ENCODE data around the gene TRPC6. TPM values are rescaled to one million over a fixed set of nuclear protein-coding genes. Genes with fewer than 3 reads are reported as not detected.

The TRPC6 gene
- total and polyA plus RNA-seq, 2 of the 8 experiments (the other 6 are each of a cell fraction or from before 2014, with no cell fraction given): 0.26 to 0.39 TPM

DNA sequence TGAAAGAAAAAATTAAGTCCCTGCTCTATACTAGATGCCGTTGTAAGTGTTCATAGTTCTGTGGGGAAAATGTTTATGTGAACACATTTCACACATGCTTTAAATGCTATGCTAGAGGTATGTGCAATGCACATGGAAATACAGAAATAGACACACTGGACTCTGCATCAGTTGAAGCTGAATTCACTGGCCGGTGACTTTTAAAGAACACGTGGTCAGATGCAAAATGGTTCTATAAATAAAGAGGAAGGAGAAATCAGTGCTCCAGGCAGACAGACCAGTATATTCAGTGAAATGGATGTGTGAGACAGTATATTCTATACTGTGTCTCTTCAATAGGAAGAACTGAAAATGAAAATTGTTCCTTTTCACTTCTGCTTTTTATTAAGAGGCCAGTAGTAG is 29.9 kb downstream of the TRPC6 start:
- H3K4ac ChIP-seq (replicated peaks; ENCODE audit: insufficient read length, low read depth, low read length): no peak overlapping the region
- no peak overlapping the region for H2BK20ac ChIP-seq (ENCODE audit: low read length)
- H4K20me1 ChIP-seq (replicated peaks in 1 of 2; ENCODE audit: control insufficient read depth in 1 of 2, insufficient read depth in 2 of 2, low read length in 2 of 2): no peaks in the 10 kb centered on the region
- POLR2A ChIA-PET (ENCODE audit: partially characterized antibody): no interaction called here
- H4K5ac ChIP-seq (ENCODE audit: insufficient read length, low read depth, low read length): no peak overlapping the region
- no peak overlapping the region for H2BK5ac ChIP-seq (ENCODE audit: low read depth, low read length)
- no peaks in the 10 kb centered on the region for H3K27me3 ChIP-seq (replicated peaks in 1 of 4; ENCODE audit: control insufficient read depth in 3 of 4, extremely low read depth in 1 of 4, insufficient read depth in 3 of 4, low read length in 3 of 4)
- no peaks in the 10 kb centered on the region for H3K36me3 ChIP-seq (ENCODE audit: control insufficient read depth in 2 of 4, insufficient read depth in 4 of 4, low read length in 3 of 4)
- H3K4me3 ChIP-seq (ENCODE audit: extremely low read depth in 1 of 4, insufficient read depth in 2 of 4, low read depth in 3 of 4, low read length in 4 of 4): no peak overlapping the region
- DNase-seq (ENCODE audit: low read depth in 1 of 2, low spot score in 2 of 2): no peak
- no peak overlapping the region for H3K18ac ChIP-seq (ENCODE audit: extremely low read depth, low read length)
- TF ChIP-seq RXRA (IDR thresholded peaks at IDR 0.05; ENCODE audit: insufficient read depth, low read depth, low read length): no peak
- TF ChIP-seq HDAC6 (IDR thresholded peaks at IDR 0.05; ENCODE audit: low read depth, low read length): no peak
- TF ChIP-seq CHD2 (IDR thresholded peaks at IDR 0.05; ENCODE audit: low read length): no peak
- TF ChIP-seq BCL11A (IDR thresholded peaks at IDR 0.05; ENCODE audit: low read depth in 2 of 2, low read length in 2 of 2): no peak
- TF ChIP-seq JUND (IDR thresholded peaks at IDR 0.05; ENCODE audit: low read length): no peak
- no peak for TF ChIP-seq RAD21 (IDR thresholded peaks at IDR 0.05 in 1 of 2, conservative IDR thresholded peaks at IDR 0.05 in 1 of 2; ENCODE audit: low read depth in 2 of 2, low read length in 2 of 2)
- TF ChIP-seq KDM5A (IDR thresholded peaks at IDR 0.05; ENCODE audit: low read length): no peak
- TF ChIP-seq GTF2F1 (IDR thresholded peaks at IDR 0.05; ENCODE audit: borderline replicate concordance, low read depth, low read length): no peak
- TF ChIP-seq TCF12 (IDR thresholded peaks at IDR 0.05; ENCODE audit: low read depth, low read length): no peak
- TF ChIP-seq NANOG (IDR thresholded peaks at IDR 0.05; ENCODE audit: insufficient read depth, low read depth, low read length, poor library complexity, severe bottlenecking): no peak
- TF ChIP-seq EGR1 (IDR thresholded peaks at IDR 0.05; ENCODE audit: borderline replicate concordance, low read depth, low read length): no peak
- TF ChIP-seq HDAC2 (IDR thresholded peaks at IDR 0.05; ENCODE audit: borderline replicate concordance in 1 of 2, low read depth in 2 of 2, low read length in 2 of 2): no peak
- H3K79me2 ChIP-seq (ENCODE audit: control insufficient read depth in 1 of 2, insufficient read depth in 2 of 2, low read length in 2 of 2): no peaks in the 10 kb centered on the region
- no peak overlapping the region for H2BK120ac ChIP-seq (replicated peaks; ENCODE audit: low read depth, low read length)
- no peak overlapping the region for H3K27ac ChIP-seq (ENCODE audit: low read depth, low read length)
- FAIRE-seq: no peak
- no peak overlapping the region for H3K9ac ChIP-seq (replicated peaks in 1 of 4; ENCODE audit: extremely low read depth in 1 of 4, low read depth in 3 of 4, low read length in 3 of 4)
- WGBS, 2 experiments (ENCODE audit: extremely low coverage in 1 of 2, insufficient coverage in 1 of 2, insufficient read length in 1 of 2, insufficient replicate concordance in 2 of 2, low coverage in 1 of 2, low lambda C conversion rate in 2 of 2, missing lambda C conversion rate in 1 of 2): 92% methylated on average over 3 of the region's 3 CpGs; no CpG with 5 or more reads in 1 of the 2 experiments
- H4K91ac ChIP-seq (replicated peaks; ENCODE audit: insufficient read length, low read length): no peak overlapping the region
- no peak overlapping the region for H2BK12ac ChIP-seq (ENCODE audit: low read depth, low read length)
- no peak overlapping the region for H4K8ac ChIP-seq (ENCODE audit: extremely low read depth, insufficient read depth, low read length)
- CTCF ChIA-PET (ENCODE audit: partially characterized antibody): interaction anchor here (0.6 to 1.5 kb wide), 3 partner anchors 10 to 116 kb away, joined by 3 to 5 read pairs (median 3); no protein-coding TSS in a partner anchor
- H3K23ac ChIP-seq (ENCODE audit: insufficient read length): no peak overlapping the region
- no peak overlapping the region for H2AK5ac ChIP-seq (ENCODE audit: low read depth, low read length)
- no peak overlapping the region for H3K56ac ChIP-seq (replicated peaks; ENCODE audit: insufficient read length, low read depth, low read length)
- H3K9me3 ChIP-seq (ENCODE audit: insufficient read depth in 2 of 2, low read depth in 1 of 2, low read length in 1 of 2): no peaks in the 10 kb centered on the region
- no peaks in the 10 kb centered on the region for H3K4me1 ChIP-seq (replicated peaks in 1 of 4; ENCODE audit: control insufficient read depth in 3 of 4, insufficient read depth in 4 of 4, low read length in 3 of 4)
- H2AFZ ChIP-seq (ENCODE audit: low read length): no peak overlapping the region
- H3K4me2 ChIP-seq (ENCODE audit: insufficient read depth in 1 of 2, low read depth in 2 of 2, low read length in 2 of 2): no peak overlapping the region
- H3K14ac ChIP-seq (ENCODE audit: insufficient read length): no peak overlapping the region
- no peak overlapping the region for H2BK15ac ChIP-seq (ENCODE audit: low read length)
- H3K79me1 ChIP-seq (ENCODE audit: low read depth, low read length): no peaks in the 10 kb centered on the region
- no peaks in the 10 kb centered on the region for H3K23me2 ChIP-seq (ENCODE audit: low read depth, low read length)
